ENCODE results near the gene ACSF3. TPM values are rescaled to one million over a fixed set of nuclear protein-coding genes. Genes with fewer than 3 reads are reported as not detected.
"Not testable (repeated sequence)": the region's sequence is repeated elsewhere in the genome, so short reads cannot be mapped to it uniquely, and the experiment has no call there.

Gene ACSF3
- total RNA-seq, 1 donor from 2014 or later: 14.1 TPM

GRCh38 chr16:89161763-89162713 is 68.4 kb downstream of the ACSF3 start:
- no peak for ATAC-seq

DNA sequence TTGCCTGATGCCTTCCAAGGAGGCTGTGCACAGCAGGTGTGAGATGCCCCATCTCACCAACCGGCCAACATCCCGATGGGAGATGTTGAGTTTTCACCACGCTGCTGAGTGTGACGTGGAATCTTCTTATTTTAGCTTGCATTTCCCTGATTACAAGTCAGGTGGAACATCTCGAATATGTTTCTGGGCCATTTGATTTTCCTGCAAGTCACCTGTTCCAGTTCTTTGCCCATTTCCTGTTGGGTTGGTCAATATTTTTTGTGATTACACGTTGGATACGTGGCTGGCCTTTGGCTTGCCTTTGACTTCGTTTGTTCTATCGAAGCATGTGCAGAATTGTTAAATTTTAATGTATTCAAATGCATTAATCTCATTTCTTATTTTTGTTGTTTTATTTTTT is 69.6 kb downstream of the ACSF3 start:
- no peak for ATAC-seq

- no peak for ATAC-seq
These were observed 70.8 kb downstream of the ACSF3 start for GRCh38 chr16:89164436-89164835.

GRCh38 chr16:89164847-89165680 is 71.4 kb downstream of the ACSF3 start:
- ATAC-seq: no peak

DNA sequence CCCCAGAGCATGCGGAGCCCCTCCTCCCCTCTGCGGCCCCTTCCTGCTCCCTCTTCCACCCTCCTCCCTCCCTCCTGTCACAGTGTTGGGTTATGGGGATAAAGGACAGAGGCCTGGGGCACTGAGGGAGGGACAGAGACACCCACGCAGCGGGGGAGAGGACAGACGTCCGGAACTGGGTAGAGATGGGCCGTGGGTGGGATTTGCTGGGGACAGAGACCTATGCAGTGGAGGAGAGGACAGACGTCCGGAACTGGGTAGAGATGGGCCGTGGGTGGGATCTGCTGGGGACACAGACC is 72.0 kb downstream of the ACSF3 start:
- ATAC-seq: not testable (repeated sequence)

DNA sequence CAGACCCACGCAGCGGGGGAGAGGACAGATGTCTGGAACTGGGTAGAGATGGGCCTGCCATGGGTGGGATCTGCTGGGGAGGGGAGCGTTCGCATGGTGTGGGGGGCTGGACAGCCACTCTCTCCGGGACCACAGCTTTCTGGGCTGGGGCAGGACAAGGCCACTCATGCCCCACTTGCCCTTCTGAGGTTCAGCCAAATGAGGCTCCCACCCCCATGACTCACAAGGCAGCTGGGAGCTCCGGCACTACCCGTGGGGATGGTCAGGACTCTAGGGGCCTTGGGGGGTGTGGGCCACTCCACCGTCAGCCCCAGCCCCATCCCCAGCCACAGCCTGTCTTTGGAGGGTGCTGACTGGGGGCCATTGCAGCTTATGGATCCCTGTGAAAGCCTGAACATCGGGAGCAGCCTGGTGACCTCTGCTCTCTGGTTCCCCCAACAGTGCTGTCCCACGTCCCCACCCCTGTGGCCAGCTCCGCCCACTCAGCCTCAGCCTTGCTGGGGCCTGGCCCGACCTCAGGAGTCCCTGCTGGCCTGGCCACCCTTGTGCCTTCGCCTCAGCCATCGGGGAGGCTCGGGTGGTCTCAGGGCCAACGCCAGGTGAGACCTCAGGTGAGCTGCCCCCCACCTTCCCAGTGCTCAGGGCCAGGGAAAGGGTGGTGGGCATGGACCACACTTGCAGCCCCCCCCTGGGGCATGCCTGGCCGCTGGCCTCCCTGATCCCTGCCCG is 73.2 kb downstream of the ACSF3 start:
- ATAC-seq: no peak

GRCh38 chr16:89167425-89167941 is 73.8 kb downstream of the ACSF3 start:
- peak; percentile 57 for ATAC-seq

DNA sequence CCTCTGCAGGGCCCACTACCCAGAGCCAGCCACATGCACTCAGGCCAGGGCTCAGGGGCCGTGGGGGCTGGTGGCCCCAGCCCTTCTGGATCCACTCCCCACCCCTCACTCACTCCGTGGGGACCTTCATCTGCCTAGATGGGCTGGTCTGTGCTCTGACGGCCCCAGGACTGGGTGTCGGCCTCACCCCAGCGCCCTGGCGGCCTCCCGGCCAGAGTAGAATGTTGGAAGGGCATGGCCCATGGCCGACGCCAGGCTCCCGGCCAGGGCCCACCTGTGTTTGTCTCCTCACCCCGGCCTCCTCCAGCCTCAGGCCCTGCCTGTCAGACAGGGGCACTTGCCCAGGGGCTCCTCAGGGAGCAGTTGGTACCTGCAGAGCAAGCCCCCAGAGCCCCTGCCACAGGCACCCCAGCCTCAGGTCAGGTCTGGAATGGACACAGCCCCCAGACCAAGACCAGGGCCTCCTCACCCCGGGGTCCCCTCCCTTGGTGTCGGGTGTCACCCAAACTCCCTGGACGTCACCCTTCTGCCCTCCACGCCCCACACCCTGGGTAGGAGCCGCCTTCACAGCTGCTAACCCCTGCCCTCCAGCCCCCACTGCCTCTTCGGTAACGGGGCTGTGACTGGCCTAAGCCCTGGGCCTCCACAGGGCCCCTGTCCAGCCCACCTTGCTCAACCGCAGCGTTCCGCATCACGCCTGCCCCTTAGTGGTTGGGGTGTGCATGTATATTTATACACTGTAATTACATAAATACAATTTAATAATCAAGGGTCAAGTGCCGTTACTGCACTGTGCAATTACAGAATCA is 74.9 kb downstream of the ACSF3 start:
- no peak for ATAC-seq

GRCh38 chr16:89169778-89170177 is 76.1 kb downstream of the ACSF3 start:
- no peak for ATAC-seq

GRCh38 chr16:89170346-89171215 is 76.9 kb downstream of the ACSF3 start:
- ATAC-seq: no peak

DNA sequence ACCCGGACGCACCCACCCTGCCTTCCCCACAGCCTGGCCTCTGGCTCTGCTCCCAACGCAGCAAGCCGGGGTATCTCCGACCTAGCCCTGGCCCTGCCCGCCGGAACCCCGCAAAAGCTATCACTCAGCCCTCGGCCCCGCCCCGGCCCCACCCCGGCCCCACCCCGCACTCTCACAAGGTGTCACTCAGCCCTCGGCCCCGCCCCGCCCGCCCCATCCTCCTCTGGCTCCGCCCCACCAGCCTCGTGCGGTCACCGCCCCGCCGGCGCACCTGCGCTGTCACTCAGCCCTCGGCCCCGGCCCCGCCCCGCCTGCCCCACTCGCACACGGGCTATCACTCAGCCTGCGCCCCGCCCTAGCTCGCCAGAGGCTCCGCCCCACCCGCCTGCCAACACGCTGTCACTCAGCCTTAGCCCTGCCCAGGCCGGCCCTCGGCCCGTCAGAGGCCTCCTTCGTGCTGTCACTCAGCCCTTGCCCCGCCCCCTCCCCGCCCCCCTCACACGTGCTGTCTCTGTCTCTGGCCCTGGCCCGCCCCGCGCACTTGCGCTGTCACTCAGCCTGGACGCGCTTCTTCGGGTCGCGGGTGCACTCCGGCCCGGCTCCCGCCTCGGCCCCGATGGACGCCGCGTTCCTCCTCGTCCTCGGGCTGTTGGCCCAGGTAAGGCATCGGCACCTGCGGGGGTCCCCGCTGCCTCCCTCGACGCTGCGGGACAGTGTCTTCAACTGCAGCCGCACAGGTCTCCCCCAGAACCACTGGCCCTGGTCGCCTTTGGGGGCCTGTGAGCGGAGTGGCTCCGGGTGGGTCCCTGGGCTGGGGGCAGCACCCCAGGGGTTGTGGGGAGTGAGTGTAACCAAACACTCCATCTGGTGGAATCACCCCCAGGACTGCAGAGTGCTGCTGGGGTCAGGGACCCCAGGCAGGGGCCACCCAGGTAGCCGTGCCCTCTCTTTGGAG is 77.8 kb downstream of the ACSF3 start, which contains the start of gene CDH15:
Gene CDH15, plus strand, starts transcription at position 533 of the 955 bp plus-strand sequence. Its CDS starts 84 bp downstream, at position 617.
- ATAC-seq: peak; percentile 93

GRCh38 chr16:89172171-89172527 is 78.5 kb downstream of the ACSF3 start:
- ATAC-seq: no peak

DNA sequence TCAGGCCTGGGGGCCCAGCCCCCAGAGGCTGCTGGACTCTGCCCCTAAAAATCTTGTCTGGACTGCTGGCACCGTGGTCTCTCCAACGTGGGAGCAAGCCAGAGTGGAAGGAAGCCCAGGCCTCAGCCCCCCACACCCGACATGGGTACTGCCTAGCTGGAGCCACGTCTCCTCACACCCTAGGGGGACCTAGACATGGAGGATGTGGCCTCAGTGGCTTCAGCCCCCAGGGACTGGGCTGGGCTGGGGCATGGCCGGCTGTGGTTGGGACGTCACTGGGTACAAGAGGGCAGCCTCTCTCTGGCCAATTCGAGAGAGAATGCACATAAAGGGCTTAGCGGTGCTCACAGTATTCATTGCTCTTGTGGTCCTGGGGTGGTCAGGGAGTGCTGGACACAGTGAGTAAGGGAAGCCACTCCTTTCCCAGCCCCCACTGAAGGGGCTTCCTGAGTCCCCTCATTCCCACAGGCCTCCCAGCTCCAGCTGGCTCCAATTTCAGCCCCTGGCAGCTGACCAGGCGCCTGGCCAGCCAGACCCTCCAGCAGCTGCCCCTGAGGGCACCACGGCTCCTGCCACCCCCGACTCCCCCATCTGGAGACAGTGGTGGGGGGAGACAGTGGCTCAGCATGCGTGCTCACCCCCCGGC is 79.0 kb downstream of the ACSF3 start:
- no peak for ATAC-seq

- no peak for ATAC-seq
These were observed 79.7 kb downstream of the ACSF3 start for GRCh38 chr16:89173174-89173921.

DNA sequence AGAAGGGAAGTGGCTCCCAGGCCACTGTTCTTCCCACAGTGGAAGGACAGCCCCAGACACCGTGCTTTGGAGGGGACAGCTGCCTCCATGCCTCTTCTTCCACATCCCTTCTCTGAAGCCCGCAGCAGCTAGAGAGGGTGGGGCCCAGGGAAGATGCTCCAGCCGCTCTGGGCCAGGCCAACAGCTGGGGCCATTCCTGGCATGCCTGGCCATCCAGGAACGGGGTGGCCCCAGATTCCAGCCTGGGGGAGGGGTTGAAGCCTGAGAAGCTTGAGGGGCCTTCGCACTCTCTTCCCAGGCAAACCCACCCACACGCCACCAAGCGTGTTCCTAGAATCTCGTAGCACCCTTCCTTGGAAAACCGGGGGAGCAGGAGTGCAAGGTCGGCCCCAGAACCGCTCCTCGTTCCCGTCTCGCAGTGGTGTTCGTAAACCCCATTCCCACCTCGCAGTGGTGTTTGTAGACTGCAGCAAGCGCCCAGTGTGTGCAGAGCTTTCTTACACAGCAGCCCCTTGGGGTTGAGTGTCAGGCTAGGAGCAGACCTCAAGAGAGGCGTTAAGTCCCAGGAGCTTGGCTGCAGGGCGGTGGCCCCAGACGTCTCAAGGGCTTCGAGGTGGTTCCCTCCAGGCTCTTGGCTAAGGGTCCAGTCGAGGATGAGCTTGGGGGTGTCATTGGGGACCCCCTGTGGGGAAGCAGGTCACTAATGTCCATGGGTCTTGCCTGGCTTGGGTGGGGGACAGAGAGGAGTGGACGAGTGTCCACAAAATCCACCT is 80.6 kb downstream of the ACSF3 start:
- ATAC-seq: no peak

DNA sequence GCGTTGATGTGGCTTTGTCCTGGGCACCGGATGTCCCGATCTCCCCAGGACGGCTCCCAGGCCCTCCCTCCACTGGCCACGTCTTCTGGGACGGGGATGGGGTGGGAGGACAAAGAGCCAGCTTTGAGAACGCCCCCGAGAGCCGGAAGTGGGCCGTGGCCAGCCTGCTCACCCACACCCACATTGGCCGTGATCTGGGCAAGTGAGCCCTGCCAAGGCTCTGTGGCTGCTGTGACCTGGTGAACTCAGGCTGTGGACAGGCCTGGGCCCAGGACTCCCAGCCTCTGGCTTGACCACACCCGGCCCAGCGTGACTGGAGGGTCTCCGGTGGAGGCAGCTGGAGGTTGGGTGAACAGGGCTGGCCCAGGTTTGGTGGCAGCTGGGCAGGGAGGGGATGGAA is 81.2 kb downstream of the ACSF3 start:
- ATAC-seq: no peak
